GM23338 (cell line): ENCODE results near the gene PTGDS. TPM values are rescaled to one million over a fixed set of nuclear protein-coding genes. Genes with fewer than 3 reads are reported as not detected.

Experiments
- ATAC-seq: fragments of 200-7000 bp; cut with Tn5 transposase; 3 replicates; pipeline ENCODE4 v1.9.1; 2020
- DNase-seq: peaks from one replicate; pipeline ENCODE4 v3.0.0-alpha.2; 2015; ENCODE audit warnings: low spot score
- H2AFZ ChIP-seq: fragments of 200-600 bp; sonication (generic); 2 replicates; pipeline ENCODE4 v1.8.0; 2016; ENCODE audit warnings: antibody characterized with exemption, mild to moderate bottlenecking, moderate library complexity
- H3F3A ChIP-seq: fragments of 200-600 bp; sonication (generic); replicated peaks from 2 replicates; pipeline ENCODE4 v1.8.0; 2017; ENCODE audit warnings: antibody characterized with exemption, mixed run types, low read depth
- H3K27ac ChIP-seq: fragments of 200-600 bp; sonication (generic); 2 replicates; pipeline ENCODE4 v1.6.1; 2016; ENCODE audit warnings: low read depth
- H3K27me3 ChIP-seq: fragments of 200-600 bp; sonication (generic); 2 replicates; pipeline ENCODE4 v1.8.0; 2016; ENCODE audit warnings: mild to moderate bottlenecking, mixed run types, moderate library complexity; ENCODE audit not compliant: insufficient read depth
- H3K36me3 ChIP-seq: fragments of 200-600 bp; sonication (generic); 2 replicates; pipeline ENCODE4 v1.8.0; 2016; ENCODE audit warnings: mild to moderate bottlenecking; ENCODE audit not compliant: insufficient read depth
- H3K4me1 ChIP-seq: fragments of 200-600 bp; sonication (generic); 2 replicates; pipeline ENCODE4 v1.8.0; 2016; ENCODE audit warnings: mild to moderate bottlenecking, moderate library complexity; ENCODE audit not compliant: insufficient read depth
- H3K4me2 ChIP-seq: fragments of 200-600 bp; sonication (generic); 2 replicates; pipeline ENCODE4 v1.7.1; 2017; ENCODE audit warnings: mixed run types
- H3K4me3 ChIP-seq: fragments of 200-600 bp; sonication (generic); 2 replicates; pipeline ENCODE4 v1.6.1; 2016; ENCODE audit warnings: mixed run types
- H3K79me2 ChIP-seq: fragments of 200-600 bp; sonication (generic); replicated peaks from 2 replicates; pipeline ENCODE4 v1.8.0; 2017; ENCODE audit warnings: mild to moderate bottlenecking; ENCODE audit not compliant: insufficient read depth
- H3K9me2 ChIP-seq: fragments of 200-600 bp; sonication (generic); 2 replicates; pipeline ENCODE4 v1.8.0; 2017; ENCODE audit not compliant: insufficient read depth
- H4K20me1 ChIP-seq: fragments of 200-600 bp; sonication (generic); replicated peaks from 2 replicates; pipeline ENCODE4 v1.8.0; 2017; ENCODE audit warnings: mild to moderate bottlenecking; ENCODE audit not compliant: insufficient read depth
- H3K27ac Mint-ChIP-seq: 2 replicates; pipeline ENCODE4 v1.8.0; 2020; ENCODE audit warnings: inconsistent platforms, mild to moderate bottlenecking, moderate library complexity, mixed read lengths
- H3K27me3 Mint-ChIP-seq: 3 replicates; pipeline ENCODE4 v1.8.0; 2022; ENCODE audit warnings: low read depth, mild to moderate bottlenecking, moderate library complexity, mixed read lengths, inconsistent platforms; ENCODE audit not compliant: insufficient read depth, poor library complexity
- H3K36me3 Mint-ChIP-seq: 3 replicates; pipeline ENCODE4 v1.8.0; 2021; ENCODE audit warnings: low read depth, mild to moderate bottlenecking, inconsistent platforms, moderate library complexity, mixed read lengths
- H3K4me1 Mint-ChIP-seq: 3 replicates; pipeline ENCODE4 v1.8.0; 2020; ENCODE audit warnings: mild to moderate bottlenecking, inconsistent platforms, mixed read lengths
- H3K4me3 Mint-ChIP-seq: 3 replicates; pipeline ENCODE4 v1.8.0; 2021; ENCODE audit warnings: moderate library complexity, mild to moderate bottlenecking, inconsistent platforms, mixed read lengths
- H3K9me3 Mint-ChIP-seq: 3 replicates; pipeline ENCODE4 v1.8.0; 2020; ENCODE audit warnings: moderate library complexity, mild to moderate bottlenecking, inconsistent platforms, mixed read lengths
- CREB1 ChIP-seq: fragments of 250-450 bp; sonication (Bioruptor Pico); IDR thresholded peaks from 2 replicates; pipeline ENCODE4 v1.5.0; 2020; ENCODE audit warnings: low read depth, mild to moderate bottlenecking, moderate library complexity
- EZH2 ChIP-seq: fragments of 200-600 bp; sonication (generic); IDR thresholded peaks from one replicate; pipeline ENCODE4 v1.8.0; 2017; ENCODE audit warnings: antibody characterized with exemption, mild to moderate bottlenecking, low read depth; ENCODE audit not compliant: unreplicated experiment
- EZH2phosphoT487 ChIP-seq: fragments of 200-600 bp; sonication (generic); IDR thresholded peaks from one replicate; pipeline ENCODE4 v1.8.1; 2018; ENCODE audit warnings: antibody characterized with exemption; ENCODE audit not compliant: unreplicated experiment
- JUNB ChIP-seq: IDR thresholded peaks from one replicate; pipeline ENCODE4 v1.6.1; 2016; ENCODE audit warnings: antibody characterized with exemption; ENCODE audit not compliant: unreplicated experiment
- POLR2AphosphoS5 ChIP-seq: IDR thresholded peaks from 2 replicates; pipeline ENCODE4 v1.6.1; 2016; ENCODE audit warnings: antibody characterized with exemption, low read depth
- REST ChIP-seq: IDR thresholded peaks from one replicate; pipeline ENCODE4 v1.6.1; 2018; ENCODE audit warnings: antibody characterized with exemption; ENCODE audit not compliant: unreplicated experiment
- STAT1 ChIP-seq: IDR thresholded peaks from one replicate; pipeline ENCODE4 v1.6.1; 2016; ENCODE audit warnings: antibody characterized with exemption; ENCODE audit not compliant: unreplicated experiment
- ZNF331 ChIP-seq: fragments of 250-450 bp; sonication (Bioruptor Pico); IDR thresholded peaks from 2 replicates; pipeline ENCODE4 v1.5.0; 2020; ENCODE audit warnings: low read depth, mild to moderate bottlenecking, moderate library complexity
- polyA plus RNA-seq: library from polyadenylated mRNA; unstranded; fragments of >200 nt; fragmentation: Nextera tagmentation; extraction: Ambion mirVana; gene quantifications from 2 replicates; pipeline ENCODE4 v1.2.1, GENCODE V29; 2016
- total RNA-seq: library from RNA; depleted of rRNA; stranded (reverse); fragments of >200 nt; shearing (Covaris generic); gene quantifications from 2 replicates; pipeline ENCODE4 v1.2.3, GENCODE V29; 2014
- TF ChIP-seq, protein P1 (sequence below): fragments of 250-450 bp; sonication (Bioruptor Pico); IDR thresholded peaks from 2 replicates; pipeline ENCODE4 v1.5.0; 2020; ENCODE audit warnings: mild to moderate bottlenecking, moderate library complexity

PTGDS gene
- total and polyA plus RNA-seq, 2 experiments from 2014 or later: 1.9 to 3.1 TPM

- peaks cover 9% of the 10 kb centered on the region for H3K4me1 Mint-ChIP-seq
- Histone ChIP-seq H3K4me2 (no peak overlapping the region), H4K20me1 (no peaks in the 10 kb centered on the region), H3K27me3 (no peaks in the 10 kb centered on the region), H3K4me3 (no peak overlapping the region), H3K79me2 (no peaks in the 10 kb centered on the region), H3K4me1 (peaks cover 9% of the 10 kb centered on the region), H3K9me2 (no peaks in the 10 kb centered on the region), H3K27ac (no peak overlapping the region), H3K36me3 (no peaks in the 10 kb centered on the region), H2AFZ (no peak overlapping the region), H3F3A (no peaks in the 10 kb centered on the region)
- H3K4me3 Mint-ChIP-seq: no peak overlapping the region
- H3K36me3 Mint-ChIP-seq: no peaks in the 10 kb centered on the region
- ATAC-seq (no peak), DNase-seq (no peak)
- peaks cover 7% of the 10 kb centered on the region for H3K27me3 Mint-ChIP-seq
- peak overlapping the region; percentile 67; the same call in 1 of the 2 replicates for H3K27ac Mint-ChIP-seq
- TF ChIP-seq REST (no peak), EZH2phosphoT487 (no peak), EZH2 (no peak), JUNB (no peak), POLR2AphosphoS5 (no peak), CREB1 (CRISPR knock-in tag) (no peak), ZNF331 (no peak), STAT1 (no peak)
- TF ChIP-seq, protein P1, sequence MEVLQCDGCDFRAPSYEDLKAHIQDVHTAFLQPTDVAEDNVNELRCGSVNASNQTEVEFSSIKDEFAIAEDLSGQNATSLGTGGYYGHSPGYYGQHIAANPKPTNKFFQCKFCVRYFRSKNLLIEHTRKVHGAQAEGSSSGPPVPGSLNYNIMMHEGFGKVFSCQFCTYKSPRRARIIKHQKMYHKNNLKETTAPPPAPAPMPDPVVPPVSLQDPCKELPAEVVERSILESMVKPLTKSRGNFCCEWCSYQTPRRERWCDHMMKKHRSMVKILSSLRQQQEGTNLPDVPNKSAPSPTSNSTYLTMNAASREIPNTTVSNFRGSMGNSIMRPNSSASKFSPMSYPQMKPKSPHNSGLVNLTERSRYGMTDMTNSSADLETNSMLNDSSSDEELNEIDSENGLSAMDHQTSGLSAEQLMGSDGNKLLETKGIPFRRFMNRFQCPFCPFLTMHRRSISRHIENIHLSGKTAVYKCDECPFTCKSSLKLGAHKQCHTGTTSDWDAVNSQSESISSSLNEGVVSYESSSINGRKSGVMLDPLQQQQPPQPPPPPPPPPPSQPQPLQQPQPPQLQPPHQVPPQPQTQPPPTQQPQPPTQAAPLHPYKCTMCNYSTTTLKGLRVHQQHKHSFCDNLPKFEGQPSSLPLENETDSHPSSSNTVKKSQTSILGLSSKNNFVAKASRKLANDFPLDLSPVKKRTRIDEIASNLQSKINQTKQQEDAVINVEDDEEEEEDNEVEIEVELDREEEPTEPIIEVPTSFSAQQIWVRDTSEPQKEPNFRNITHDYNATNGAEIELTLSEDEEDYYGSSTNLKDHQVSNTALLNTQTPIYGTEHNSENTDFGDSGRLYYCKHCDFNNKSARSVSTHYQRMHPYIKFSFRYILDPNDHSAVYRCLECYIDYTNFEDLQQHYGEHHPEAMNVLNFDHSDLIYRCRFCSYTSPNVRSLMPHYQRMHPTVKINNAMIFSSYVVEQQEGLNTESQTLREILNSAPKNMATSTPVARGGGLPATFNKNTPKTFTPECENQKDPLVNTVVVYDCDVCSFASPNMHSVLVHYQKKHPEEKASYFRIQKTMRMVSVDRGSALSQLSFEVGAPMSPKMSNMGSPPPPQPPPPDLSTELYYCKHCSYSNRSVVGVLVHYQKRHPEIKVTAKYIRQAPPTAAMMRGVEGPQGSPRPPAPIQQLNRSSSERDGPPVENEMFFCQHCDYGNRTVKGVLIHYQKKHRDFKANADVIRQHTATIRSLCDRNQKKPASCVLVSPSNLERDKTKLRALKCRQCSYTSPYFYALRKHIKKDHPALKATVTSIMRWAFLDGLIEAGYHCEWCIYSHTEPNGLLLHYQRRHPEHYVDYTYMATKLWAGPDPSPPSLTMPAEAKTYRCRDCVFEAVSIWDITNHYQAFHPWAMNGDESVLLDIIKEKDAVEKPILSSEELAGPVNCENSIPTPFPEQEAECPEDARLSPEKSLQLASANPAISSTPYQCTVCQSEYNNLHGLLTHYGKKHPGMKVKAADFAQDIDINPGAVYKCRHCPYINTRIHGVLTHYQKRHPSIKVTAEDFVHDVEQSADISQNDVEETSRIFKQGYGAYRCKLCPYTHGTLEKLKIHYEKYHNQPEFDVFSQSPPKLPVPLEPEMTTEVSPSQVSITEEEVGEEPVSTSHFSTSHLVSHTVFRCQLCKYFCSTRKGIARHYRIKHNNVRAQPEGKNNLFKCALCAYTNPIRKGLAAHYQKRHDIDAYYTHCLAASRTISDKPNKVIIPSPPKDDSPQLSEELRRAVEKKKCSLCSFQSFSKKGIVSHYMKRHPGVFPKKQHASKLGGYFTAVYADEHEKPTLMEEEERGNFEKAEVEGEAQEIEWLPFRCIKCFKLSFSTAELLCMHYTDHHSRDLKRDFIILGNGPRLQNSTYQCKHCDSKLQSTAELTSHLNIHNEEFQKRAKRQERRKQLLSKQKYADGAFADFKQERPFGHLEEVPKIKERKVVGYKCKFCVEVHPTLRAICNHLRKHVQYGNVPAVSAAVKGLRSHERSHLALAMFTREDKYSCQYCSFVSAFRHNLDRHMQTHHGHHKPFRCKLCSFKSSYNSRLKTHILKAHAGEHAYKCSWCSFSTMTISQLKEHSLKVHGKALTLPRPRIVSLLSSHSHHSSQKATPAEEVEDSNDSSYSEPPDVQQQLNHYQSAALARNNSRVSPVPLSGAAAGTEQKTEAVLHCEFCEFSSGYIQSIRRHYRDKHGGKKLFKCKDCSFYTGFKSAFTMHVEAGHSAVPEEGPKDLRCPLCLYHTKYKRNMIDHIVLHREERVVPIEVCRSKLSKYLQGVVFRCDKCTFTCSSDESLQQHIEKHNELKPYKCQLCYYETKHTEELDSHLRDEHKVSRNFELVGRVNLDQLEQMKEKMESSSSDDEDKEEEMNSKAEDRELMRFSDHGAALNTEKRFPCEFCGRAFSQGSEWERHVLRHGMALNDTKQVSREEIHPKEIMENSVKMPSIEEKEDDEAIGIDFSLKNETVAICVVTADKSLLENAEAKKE: no peak
- H3K9me3 Mint-ChIP-seq: no peaks in the 10 kb centered on the region; the same call in 2 of the 3 replicates
Measured at GRCh38 chr9:136962701-136963248, 14.5 kb upstream of the PTGDS start.
